BLaER1 (cell line): ENCODE results near the gene CD8B.

Source experiments
- H3K27ac ChIP-seq: shearing (Covaris generic); formaldehyde crosslinking; 2 replicates; pipeline ENCODE4 v1.8.1; 2022
- H3K27me3 ChIP-seq: shearing (Covaris generic); formaldehyde crosslinking; 2 replicates; pipeline ENCODE4 v1.8.1; 2022
- H3K36me3 ChIP-seq: shearing (Covaris generic); formaldehyde crosslinking; 2 replicates; pipeline ENCODE4 v1.8.1; 2022
- H3K4me1 ChIP-seq: shearing (Covaris generic); formaldehyde crosslinking; 2 replicates; pipeline ENCODE4 v1.8.1; 2022
- H3K4me2 ChIP-seq: shearing (Covaris generic); formaldehyde crosslinking; 2 replicates; pipeline ENCODE4 v1.8.1; 2022
- H3K4me3 ChIP-seq: shearing (Covaris generic); formaldehyde crosslinking; 2 replicates; pipeline ENCODE4 v1.8.1; 2022
- H3K9ac ChIP-seq: shearing (Covaris generic); formaldehyde crosslinking; 2 replicates; pipeline ENCODE4 v1.8.1; 2022
- H3K9me3 ChIP-seq: shearing (Covaris generic); formaldehyde crosslinking; 2 replicates; pipeline ENCODE4 v1.8.1; 2022
- H4K20me1 ChIP-seq: shearing (Covaris generic); formaldehyde crosslinking; 2 replicates; pipeline ENCODE4 v1.8.1; 2022
- Cebpa-rat ChIP-seq: shearing (Covaris generic); IDR thresholded peaks from 2 replicates; pipeline ENCODE4 v1.8.1; 2022

CD8B gene

DNA sequence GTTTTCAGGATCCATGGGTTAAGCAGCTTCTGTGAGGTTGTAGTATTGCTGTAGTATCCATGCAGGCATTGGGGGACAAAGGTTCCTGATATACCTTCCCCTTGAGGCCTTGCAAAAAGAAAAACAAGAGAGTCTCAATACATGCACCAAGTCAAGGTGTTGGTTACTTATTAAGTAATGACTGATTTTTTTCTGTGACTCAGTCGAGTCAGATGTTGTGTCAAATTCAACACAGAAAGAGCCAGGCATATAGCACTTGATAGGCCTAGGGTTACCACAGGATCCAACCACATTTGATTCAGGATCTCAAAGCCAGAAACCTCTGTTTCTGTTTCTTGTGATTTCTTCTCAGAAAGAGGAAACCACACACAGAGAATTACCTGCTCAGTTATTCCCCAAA is 46.1 kb downstream of the CD8B start:
- Histone ChIP-seq H3K4me3 (no peak overlapping the region), H3K27ac (no peak overlapping the region), H3K9me3 (no peaks in the 10 kb centered on the region), H3K4me2 (no peak overlapping the region), H3K36me3 (no peaks in the 10 kb centered on the region), H3K27me3 (no peaks in the 10 kb centered on the region), H3K4me1 (no peaks in the 10 kb centered on the region), H4K20me1 (no peaks in the 10 kb centered on the region), H3K9ac (no peak overlapping the region)
- TF ChIP-seq Cebpa-rat: no peak

DNA sequence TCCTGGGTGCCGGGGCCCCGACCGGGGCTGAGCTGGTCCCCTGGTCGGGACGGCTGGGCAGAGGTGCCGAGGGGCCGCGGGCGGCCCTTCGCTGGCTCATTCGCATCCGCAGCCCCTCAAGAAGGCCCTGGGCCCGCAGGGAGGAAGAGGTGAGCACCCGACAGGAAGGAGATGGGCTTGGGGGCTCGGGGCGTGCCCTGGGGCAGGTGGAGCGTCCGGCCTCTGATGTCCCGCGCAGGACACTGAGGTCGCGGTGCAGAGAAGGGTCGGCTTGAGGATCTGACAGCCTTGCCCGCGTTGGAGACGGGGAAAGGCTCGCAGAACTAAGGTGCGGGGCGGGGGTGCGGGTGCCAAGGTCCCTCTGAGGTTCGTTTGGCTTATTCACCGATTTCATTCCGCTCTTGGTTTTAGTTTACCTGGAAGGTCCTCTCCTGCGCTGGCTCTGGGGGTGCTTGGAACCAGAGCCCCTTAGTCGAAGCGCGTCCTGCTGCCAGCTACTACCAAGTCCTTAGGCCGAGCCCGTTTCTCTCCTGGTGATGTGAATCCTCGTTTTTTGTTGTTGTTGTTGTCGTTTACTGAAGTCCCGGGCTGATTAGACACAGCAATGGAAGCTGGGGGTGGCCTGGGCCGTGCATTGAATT is 52.1 kb downstream of the CD8B start:
- Histone ChIP-seq H3K27me3 (peaks cover 42% of the 10 kb centered on the region), H3K4me1 (peaks cover 22% of the 10 kb centered on the region), H3K9me3 (no peaks in the 10 kb centered on the region), H3K27ac (no peak overlapping the region), H3K4me2 (no peak overlapping the region), H3K4me3 (no peak overlapping the region), H3K36me3 (no peaks in the 10 kb centered on the region), H4K20me1 (peaks cover 13% of the 10 kb centered on the region; the same call in 1 of the 2 replicates), H3K9ac (no peak overlapping the region)
- TF ChIP-seq Cebpa-rat: no peak

DNA sequence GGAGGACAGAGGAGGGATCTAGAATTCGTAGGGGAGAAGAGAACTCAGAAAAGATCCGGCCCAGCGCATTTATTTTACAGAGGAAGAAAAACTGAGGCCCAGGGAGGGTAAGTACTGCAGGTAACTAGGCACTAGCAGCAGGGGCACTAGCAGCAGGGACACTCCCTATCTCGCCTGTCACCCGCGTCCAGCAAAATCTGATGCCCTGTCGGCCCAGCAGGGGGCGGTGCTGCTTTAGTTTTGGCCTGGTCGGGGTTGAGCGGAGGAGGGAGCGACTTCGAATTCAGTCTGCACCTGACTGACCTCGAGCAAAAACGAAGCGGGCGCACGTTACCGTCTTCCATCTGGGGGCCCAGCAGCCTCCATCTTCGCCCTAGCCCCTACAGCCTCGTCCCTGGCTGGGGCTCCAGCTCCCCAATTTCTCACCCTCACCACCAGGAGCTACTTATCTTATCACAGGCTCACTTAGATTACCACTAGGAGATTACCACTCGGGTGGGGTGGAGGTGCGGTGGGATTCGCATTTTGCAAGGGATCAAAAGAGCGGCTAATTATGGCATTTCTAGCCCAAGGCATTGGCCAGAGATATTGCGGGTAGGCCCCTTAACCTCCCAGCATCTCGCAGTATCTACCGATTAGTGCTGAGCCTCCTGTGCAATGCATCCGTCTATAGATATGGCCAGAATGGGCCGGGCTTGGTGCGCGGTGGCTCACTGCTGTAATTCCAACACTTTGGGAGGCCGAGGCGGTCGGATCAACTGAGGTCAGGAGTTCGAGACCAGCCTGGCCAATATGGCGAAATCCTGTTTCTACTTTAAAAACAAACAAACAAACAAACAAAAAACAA is 53.1 kb downstream of the CD8B start:
- TF ChIP-seq Cebpa-rat: no peak
- Histone ChIP-seq H3K4me2 (peak overlapping the region; percentile 98), H3K9ac (peak overlapping the region; percentile 41; the same call in 1 of the 2 replicates), H3K27me3 (peaks cover 42% of the 10 kb centered on the region), H3K9me3 (no peaks in the 10 kb centered on the region), H3K4me1 (peaks cover 22% of the 10 kb centered on the region), H3K27ac (no peak overlapping the region), H4K20me1 (peaks cover 13% of the 10 kb centered on the region; the same call in 1 of the 2 replicates), H3K4me3 (peak overlapping the region; percentile 66), H3K36me3 (no peaks in the 10 kb centered on the region)

DNA sequence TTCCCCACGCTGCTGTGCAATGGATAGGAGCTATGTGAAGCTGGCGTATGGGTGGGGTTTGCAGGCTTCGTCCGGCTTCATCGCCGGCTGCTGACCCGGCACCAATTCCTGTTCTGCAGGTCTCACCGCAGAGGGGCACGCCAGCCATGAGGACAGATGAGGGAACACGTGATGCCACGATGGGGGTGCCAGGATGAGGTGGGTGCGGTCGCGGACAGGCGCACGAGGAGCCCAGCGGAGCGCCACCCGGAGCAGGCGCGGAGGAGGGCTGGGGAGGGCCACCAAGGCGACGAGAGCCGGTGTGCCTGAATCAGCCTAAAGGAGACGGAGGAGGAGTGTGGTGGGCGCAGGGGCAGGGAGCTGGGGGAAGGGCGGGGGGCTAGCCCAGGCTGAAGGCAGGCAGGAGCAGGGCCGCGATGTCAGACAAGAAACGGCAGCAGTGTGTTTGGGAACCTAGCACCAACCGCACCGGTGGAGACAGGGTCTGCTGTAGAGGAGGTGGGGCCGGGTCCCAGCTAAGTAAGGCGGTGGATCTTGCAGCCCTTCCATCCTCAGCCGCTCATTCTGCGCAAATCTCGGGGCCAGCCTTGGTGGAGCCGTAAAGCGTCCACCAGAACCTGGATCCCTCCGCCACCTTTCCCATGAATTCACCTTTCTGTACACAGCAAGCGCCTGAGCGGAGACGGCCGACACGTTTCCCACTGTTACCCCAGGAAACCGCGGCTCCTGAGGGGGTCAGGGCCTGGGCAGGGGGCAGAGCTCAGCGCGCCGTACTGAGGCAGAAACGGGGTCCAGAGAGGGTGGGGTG is 54.0 kb downstream of the CD8B start:
- peaks cover 42% of the 10 kb centered on the region for H3K27me3 ChIP-seq
- H4K20me1 ChIP-seq: peaks cover 13% of the 10 kb centered on the region; the same call in 1 of the 2 replicates
- peak overlapping the region; percentile 66 for H3K4me3 ChIP-seq
- TF ChIP-seq Cebpa-rat: no peak
- peak overlapping the region; percentile 98 for H3K4me2 ChIP-seq
- peaks cover 22% of the 10 kb centered on the region for H3K4me1 ChIP-seq
- no peaks in the 10 kb centered on the region for H3K36me3 ChIP-seq
- H3K9ac ChIP-seq: peak overlapping the region; percentile 41
- no peaks in the 10 kb centered on the region for H3K9me3 ChIP-seq
- no peak overlapping the region for H3K27ac ChIP-seq

GRCh38 chr2:86807133-86807467 is 54.6 kb downstream of the CD8B start:
- Histone ChIP-seq H3K4me1 (peaks cover 22% of the 10 kb centered on the region), H3K4me3 (peak overlapping the region; percentile 66), H3K9ac (no peak overlapping the region), H3K4me2 (peak overlapping the region; percentile 98), H3K27ac (no peak overlapping the region), H4K20me1 (peaks cover 13% of the 10 kb centered on the region; the same call in 1 of the 2 replicates), H3K27me3 (peaks cover 42% of the 10 kb centered on the region), H3K36me3 (no peaks in the 10 kb centered on the region), H3K9me3 (no peaks in the 10 kb centered on the region)
- TF ChIP-seq Cebpa-rat: no peak

GRCh38 chr2:86806059-86806857 is 55.4 kb downstream of the CD8B start:
- no peak for TF ChIP-seq Cebpa-rat
- Histone ChIP-seq H3K4me2 (no peak overlapping the region), H3K9me3 (no peaks in the 10 kb centered on the region), H3K27ac (no peak overlapping the region), H3K4me3 (no peak overlapping the region), H3K9ac (no peak overlapping the region), H3K36me3 (no peaks in the 10 kb centered on the region), H3K27me3 (peaks cover 42% of the 10 kb centered on the region), H3K4me1 (peaks cover 22% of the 10 kb centered on the region), H4K20me1 (peaks cover 13% of the 10 kb centered on the region; the same call in 1 of the 2 replicates)

- Histone ChIP-seq H3K4me2 (no peak overlapping the region), H3K27ac (no peak overlapping the region), H3K9me3 (peaks cover 20% of the 10 kb centered on the region), H3K9ac (no peak overlapping the region), H3K27me3 (peaks cover under 1% of the 10 kb centered on the region), H4K20me1 (no peaks in the 10 kb centered on the region), H3K4me3 (no peak overlapping the region), H3K4me1 (no peaks in the 10 kb centered on the region), H3K36me3 (no peaks in the 10 kb centered on the region)
- no peak for TF ChIP-seq Cebpa-rat
Observed at GRCh38 chr2:86800856-86801567, 60.7 kb downstream of the CD8B start.

DNA sequence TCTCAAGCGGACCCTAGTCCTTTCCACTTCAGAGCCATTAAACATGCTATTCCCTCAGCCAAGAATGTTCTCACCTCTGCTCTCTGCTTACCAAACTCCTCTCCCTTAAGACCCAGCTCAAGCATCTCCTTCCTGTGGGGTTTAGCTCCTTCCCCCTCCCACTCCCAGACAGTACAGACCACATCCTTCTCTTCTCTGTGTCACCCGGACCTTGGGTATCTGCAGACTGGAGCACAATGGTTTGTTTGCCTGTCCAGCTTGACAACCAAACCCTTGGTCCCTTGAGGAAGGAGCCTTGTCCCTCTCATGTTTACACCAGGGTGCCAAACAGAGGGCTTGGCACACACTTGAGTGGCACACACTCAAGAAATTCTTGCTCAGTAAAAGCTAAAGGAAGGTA is 66.8 kb downstream of the CD8B start:
- peaks cover 37% of the 10 kb centered on the region for H3K9me3 ChIP-seq
- H3K27ac ChIP-seq: no peak overlapping the region
- H3K36me3 ChIP-seq: no peaks in the 10 kb centered on the region
- H3K9ac ChIP-seq: no peak overlapping the region
- TF ChIP-seq Cebpa-rat: no peak
- H3K4me1 ChIP-seq: peaks cover 22% of the 10 kb centered on the region
- H3K27me3 ChIP-seq: peaks cover 36% of the 10 kb centered on the region
- peak overlapping the region; percentile 27; the same call in 1 of the 2 replicates for H3K4me2 ChIP-seq
- no peak overlapping the region for H3K4me3 ChIP-seq
- H4K20me1 ChIP-seq: peaks cover 16% of the 10 kb centered on the region

GRCh38 chr2:86793752-86794151 is 67.9 kb downstream of the CD8B start:
- Histone ChIP-seq H3K4me3 (no peak overlapping the region), H3K27me3 (peaks cover 47% of the 10 kb centered on the region), H3K4me2 (no peak overlapping the region)

More at GRCh38 chr2:86793752-86794151, 67.9 kb downstream of the CD8B start:
- Histone ChIP-seq H3K36me3 (no peaks in the 10 kb centered on the region), H4K20me1 (peaks cover 16% of the 10 kb centered on the region), H3K27ac (no peak overlapping the region), H3K4me1 (peaks cover 22% of the 10 kb centered on the region), H3K9ac (no peak overlapping the region), H3K9me3 (peaks cover 48% of the 10 kb centered on the region)
- TF ChIP-seq Cebpa-rat: no peak
